ENCODE measurements around the gene BACH2. TPM values are rescaled to one million over a fixed set of nuclear protein-coding genes. Genes with fewer than 3 reads are reported as not detected.

The BACH2 gene
- total RNA-seq, 1 donor from 2014 or later, result 3.9 TPM

- Histone ChIP-seq H3F3A (ENCODE audit: low read depth) (no peaks in the 10 kb centered on the region), H4K20me1 (ENCODE audit: low read depth) (no peaks in the 10 kb centered on the region), H3K4me2 (no peak overlapping the region), H3K36me3 (no peaks in the 10 kb centered on the region), H3K27ac (no peak overlapping the region), H3K79me2 (ENCODE audit: low read depth) (no peaks in the 10 kb centered on the region), H3K4me1 (peaks cover 14% of the 10 kb centered on the region), H3K9me3 (ENCODE audit: low read depth) (no peaks in the 10 kb centered on the region), H3K4me3 (no peak overlapping the region), H3K27me3 (no peaks in the 10 kb centered on the region), H2AFZ (replicated peaks) (no peak overlapping the region), H3K9ac (no peak overlapping the region)
- Mint-ChIP-seq H3K9me3 (peaks cover 7% of the 10 kb centered on the region), H3K4me3 (no peak overlapping the region), H3K27me3 (ENCODE audit: insufficient read depth, low read depth) (no peaks in the 10 kb centered on the region), H3K27ac (no peak overlapping the region), H3K4me1 (peaks cover 14% of the 10 kb centered on the region), H3K36me3 (peaks cover 6% of the 10 kb centered on the region)
- DNase-seq (ENCODE audit: low spot score), result no peak
- TF ChIP-seq CTCF (IDR thresholded peaks at IDR 0.05) (no peak), EZH2phosphoT487 (IDR thresholded peaks at IDR 0.05) (no peak)
These were observed 190.2 kb downstream of the BACH2 start for GRCh38 chr6:90106449-90106848.

- H3K9me3 ChIP-seq (ENCODE audit: low read depth), result no peaks in the 10 kb centered on the region
- no peak overlapping the region for H3K4me3 Mint-ChIP-seq
- H3K4me1 ChIP-seq, result peaks cover 14% of the 10 kb centered on the region
- TF ChIP-seq EZH2phosphoT487 (IDR thresholded peaks at IDR 0.05) (no peak), EZH2 (IDR thresholded peaks at IDR 0.05) (no peak), CTCF (IDR thresholded peaks at IDR 0.05) (no peak)
- H3K4me1 Mint-ChIP-seq, result peaks cover 14% of the 10 kb centered on the region
- no peak for DNase-seq (ENCODE audit: low spot score)
- H3K27me3 Mint-ChIP-seq (ENCODE audit: insufficient read depth, low read depth), result no peaks in the 10 kb centered on the region
- H3K4me3 ChIP-seq, result no peak overlapping the region
- H3K4me2 ChIP-seq, result no peak overlapping the region
- no peak overlapping the region for H3K27ac ChIP-seq
- H4K20me1 ChIP-seq (ENCODE audit: low read depth), result no peaks in the 10 kb centered on the region
- H3F3A ChIP-seq (ENCODE audit: low read depth), result no peaks in the 10 kb centered on the region
- H3K9ac ChIP-seq, result no peak overlapping the region
- H3K27me3 ChIP-seq, result no peaks in the 10 kb centered on the region
- H3K27ac Mint-ChIP-seq, result no peak overlapping the region
- peaks cover 9% of the 10 kb centered on the region for H3K9me3 Mint-ChIP-seq
- H3K36me3 Mint-ChIP-seq, result peaks cover 6% of the 10 kb centered on the region
- no peak overlapping the region for H2AFZ ChIP-seq (replicated peaks)
- no peaks in the 10 kb centered on the region for H3K79me2 ChIP-seq (ENCODE audit: low read depth)
- H3K36me3 ChIP-seq, result no peaks in the 10 kb centered on the region
These were observed 191.0 kb downstream of the BACH2 start for GRCh38 chr6:90105506-90106170.

- H3K4me1 Mint-ChIP-seq, result peaks cover 16% of the 10 kb centered on the region
- no peaks in the 10 kb centered on the region for H3K9me3 ChIP-seq (ENCODE audit: low read depth)
- H3K4me3 Mint-ChIP-seq, result no peak overlapping the region
- no peak for DNase-seq (ENCODE audit: low spot score)
- H3K4me1 ChIP-seq, result peaks cover 11% of the 10 kb centered on the region
- no peak overlapping the region for H2AFZ ChIP-seq (replicated peaks)
- H3K9me3 Mint-ChIP-seq, result peaks cover 10% of the 10 kb centered on the region
- H3K4me2 ChIP-seq, result no peak overlapping the region
- H3K27ac Mint-ChIP-seq, result no peak overlapping the region
- H3K79me2 ChIP-seq (ENCODE audit: low read depth), result no peaks in the 10 kb centered on the region
- no peak for TF ChIP-seq CTCF (IDR thresholded peaks at IDR 0.05)
- TF ChIP-seq EZH2phosphoT487 (IDR thresholded peaks at IDR 0.05), result no peak
- TF ChIP-seq EZH2 (IDR thresholded peaks at IDR 0.05), result no peak
- H3K36me3 ChIP-seq, result no peaks in the 10 kb centered on the region
- no peaks in the 10 kb centered on the region for H4K20me1 ChIP-seq (ENCODE audit: low read depth)
- H3K4me3 ChIP-seq, result no peak overlapping the region
- H3F3A ChIP-seq (ENCODE audit: low read depth), result no peaks in the 10 kb centered on the region
- H3K27ac ChIP-seq, result no peak overlapping the region
- no peaks in the 10 kb centered on the region for H3K27me3 Mint-ChIP-seq (ENCODE audit: insufficient read depth, low read depth)
- peaks cover 6% of the 10 kb centered on the region for H3K36me3 Mint-ChIP-seq
- H3K27me3 ChIP-seq, result no peaks in the 10 kb centered on the region
- H3K9ac ChIP-seq, result no peak overlapping the region
These were observed 193.4 kb downstream of the BACH2 start for GRCh38 chr6:90103056-90103800.

All from neural progenitor cell (in vitro differentiated cells).